ENCODE results near the gene POLR1B. TPM values are rescaled to one million over a fixed set of nuclear protein-coding genes. Genes with fewer than 3 reads are reported as not detected.

Gene POLR1B
- total and polyA plus RNA-seq, 2 experiments from 2014 or later = 15.4 to 58.3 TPM

GRCh38 chr2:112494828-112495227, 47.4 kb upstream of the POLR1B start:
- TF ChIP-seq POLR2AphosphoS5 (IDR thresholded peaks at IDR 0.05; ENCODE audit: low read depth) = no peak
- TF ChIP-seq CREB1 (CRISPR knock-in tag; IDR thresholded peaks at IDR 0.05; ENCODE audit: low read depth) = no peak
- TF ChIP-seq, protein P1, sequence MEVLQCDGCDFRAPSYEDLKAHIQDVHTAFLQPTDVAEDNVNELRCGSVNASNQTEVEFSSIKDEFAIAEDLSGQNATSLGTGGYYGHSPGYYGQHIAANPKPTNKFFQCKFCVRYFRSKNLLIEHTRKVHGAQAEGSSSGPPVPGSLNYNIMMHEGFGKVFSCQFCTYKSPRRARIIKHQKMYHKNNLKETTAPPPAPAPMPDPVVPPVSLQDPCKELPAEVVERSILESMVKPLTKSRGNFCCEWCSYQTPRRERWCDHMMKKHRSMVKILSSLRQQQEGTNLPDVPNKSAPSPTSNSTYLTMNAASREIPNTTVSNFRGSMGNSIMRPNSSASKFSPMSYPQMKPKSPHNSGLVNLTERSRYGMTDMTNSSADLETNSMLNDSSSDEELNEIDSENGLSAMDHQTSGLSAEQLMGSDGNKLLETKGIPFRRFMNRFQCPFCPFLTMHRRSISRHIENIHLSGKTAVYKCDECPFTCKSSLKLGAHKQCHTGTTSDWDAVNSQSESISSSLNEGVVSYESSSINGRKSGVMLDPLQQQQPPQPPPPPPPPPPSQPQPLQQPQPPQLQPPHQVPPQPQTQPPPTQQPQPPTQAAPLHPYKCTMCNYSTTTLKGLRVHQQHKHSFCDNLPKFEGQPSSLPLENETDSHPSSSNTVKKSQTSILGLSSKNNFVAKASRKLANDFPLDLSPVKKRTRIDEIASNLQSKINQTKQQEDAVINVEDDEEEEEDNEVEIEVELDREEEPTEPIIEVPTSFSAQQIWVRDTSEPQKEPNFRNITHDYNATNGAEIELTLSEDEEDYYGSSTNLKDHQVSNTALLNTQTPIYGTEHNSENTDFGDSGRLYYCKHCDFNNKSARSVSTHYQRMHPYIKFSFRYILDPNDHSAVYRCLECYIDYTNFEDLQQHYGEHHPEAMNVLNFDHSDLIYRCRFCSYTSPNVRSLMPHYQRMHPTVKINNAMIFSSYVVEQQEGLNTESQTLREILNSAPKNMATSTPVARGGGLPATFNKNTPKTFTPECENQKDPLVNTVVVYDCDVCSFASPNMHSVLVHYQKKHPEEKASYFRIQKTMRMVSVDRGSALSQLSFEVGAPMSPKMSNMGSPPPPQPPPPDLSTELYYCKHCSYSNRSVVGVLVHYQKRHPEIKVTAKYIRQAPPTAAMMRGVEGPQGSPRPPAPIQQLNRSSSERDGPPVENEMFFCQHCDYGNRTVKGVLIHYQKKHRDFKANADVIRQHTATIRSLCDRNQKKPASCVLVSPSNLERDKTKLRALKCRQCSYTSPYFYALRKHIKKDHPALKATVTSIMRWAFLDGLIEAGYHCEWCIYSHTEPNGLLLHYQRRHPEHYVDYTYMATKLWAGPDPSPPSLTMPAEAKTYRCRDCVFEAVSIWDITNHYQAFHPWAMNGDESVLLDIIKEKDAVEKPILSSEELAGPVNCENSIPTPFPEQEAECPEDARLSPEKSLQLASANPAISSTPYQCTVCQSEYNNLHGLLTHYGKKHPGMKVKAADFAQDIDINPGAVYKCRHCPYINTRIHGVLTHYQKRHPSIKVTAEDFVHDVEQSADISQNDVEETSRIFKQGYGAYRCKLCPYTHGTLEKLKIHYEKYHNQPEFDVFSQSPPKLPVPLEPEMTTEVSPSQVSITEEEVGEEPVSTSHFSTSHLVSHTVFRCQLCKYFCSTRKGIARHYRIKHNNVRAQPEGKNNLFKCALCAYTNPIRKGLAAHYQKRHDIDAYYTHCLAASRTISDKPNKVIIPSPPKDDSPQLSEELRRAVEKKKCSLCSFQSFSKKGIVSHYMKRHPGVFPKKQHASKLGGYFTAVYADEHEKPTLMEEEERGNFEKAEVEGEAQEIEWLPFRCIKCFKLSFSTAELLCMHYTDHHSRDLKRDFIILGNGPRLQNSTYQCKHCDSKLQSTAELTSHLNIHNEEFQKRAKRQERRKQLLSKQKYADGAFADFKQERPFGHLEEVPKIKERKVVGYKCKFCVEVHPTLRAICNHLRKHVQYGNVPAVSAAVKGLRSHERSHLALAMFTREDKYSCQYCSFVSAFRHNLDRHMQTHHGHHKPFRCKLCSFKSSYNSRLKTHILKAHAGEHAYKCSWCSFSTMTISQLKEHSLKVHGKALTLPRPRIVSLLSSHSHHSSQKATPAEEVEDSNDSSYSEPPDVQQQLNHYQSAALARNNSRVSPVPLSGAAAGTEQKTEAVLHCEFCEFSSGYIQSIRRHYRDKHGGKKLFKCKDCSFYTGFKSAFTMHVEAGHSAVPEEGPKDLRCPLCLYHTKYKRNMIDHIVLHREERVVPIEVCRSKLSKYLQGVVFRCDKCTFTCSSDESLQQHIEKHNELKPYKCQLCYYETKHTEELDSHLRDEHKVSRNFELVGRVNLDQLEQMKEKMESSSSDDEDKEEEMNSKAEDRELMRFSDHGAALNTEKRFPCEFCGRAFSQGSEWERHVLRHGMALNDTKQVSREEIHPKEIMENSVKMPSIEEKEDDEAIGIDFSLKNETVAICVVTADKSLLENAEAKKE (CRISPR knock-in tag; IDR thresholded peaks at IDR 0.05) = no peak
- TF ChIP-seq ZNF114 (CRISPR knock-in tag; IDR thresholded peaks at IDR 0.05) = no peak
- no peak for TF ChIP-seq EZH2 (IDR thresholded peaks at IDR 0.05; ENCODE audit: low read depth, unreplicated experiment)
- no peak for TF ChIP-seq EZH2phosphoT487 (IDR thresholded peaks at IDR 0.05; ENCODE audit: unreplicated experiment)
- no peak for TF ChIP-seq JUNB (IDR thresholded peaks at IDR 0.05; ENCODE audit: unreplicated experiment)
- TF ChIP-seq, protein P2, sequence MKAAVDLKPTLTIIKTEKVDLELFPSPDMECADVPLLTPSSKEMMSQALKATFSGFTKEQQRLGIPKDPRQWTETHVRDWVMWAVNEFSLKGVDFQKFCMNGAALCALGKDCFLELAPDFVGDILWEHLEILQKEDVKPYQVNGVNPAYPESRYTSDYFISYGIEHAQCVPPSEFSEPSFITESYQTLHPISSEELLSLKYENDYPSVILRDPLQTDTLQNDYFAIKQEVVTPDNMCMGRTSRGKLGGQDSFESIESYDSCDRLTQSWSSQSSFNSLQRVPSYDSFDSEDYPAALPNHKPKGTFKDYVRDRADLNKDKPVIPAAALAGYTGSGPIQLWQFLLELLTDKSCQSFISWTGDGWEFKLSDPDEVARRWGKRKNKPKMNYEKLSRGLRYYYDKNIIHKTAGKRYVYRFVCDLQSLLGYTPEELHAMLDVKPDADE (IDR thresholded peaks at IDR 0.05) = no peak
- no peak for TF ChIP-seq ZNF331 (CRISPR knock-in tag; IDR thresholded peaks at IDR 0.05; ENCODE audit: low read depth)
- TF ChIP-seq, protein P3, sequence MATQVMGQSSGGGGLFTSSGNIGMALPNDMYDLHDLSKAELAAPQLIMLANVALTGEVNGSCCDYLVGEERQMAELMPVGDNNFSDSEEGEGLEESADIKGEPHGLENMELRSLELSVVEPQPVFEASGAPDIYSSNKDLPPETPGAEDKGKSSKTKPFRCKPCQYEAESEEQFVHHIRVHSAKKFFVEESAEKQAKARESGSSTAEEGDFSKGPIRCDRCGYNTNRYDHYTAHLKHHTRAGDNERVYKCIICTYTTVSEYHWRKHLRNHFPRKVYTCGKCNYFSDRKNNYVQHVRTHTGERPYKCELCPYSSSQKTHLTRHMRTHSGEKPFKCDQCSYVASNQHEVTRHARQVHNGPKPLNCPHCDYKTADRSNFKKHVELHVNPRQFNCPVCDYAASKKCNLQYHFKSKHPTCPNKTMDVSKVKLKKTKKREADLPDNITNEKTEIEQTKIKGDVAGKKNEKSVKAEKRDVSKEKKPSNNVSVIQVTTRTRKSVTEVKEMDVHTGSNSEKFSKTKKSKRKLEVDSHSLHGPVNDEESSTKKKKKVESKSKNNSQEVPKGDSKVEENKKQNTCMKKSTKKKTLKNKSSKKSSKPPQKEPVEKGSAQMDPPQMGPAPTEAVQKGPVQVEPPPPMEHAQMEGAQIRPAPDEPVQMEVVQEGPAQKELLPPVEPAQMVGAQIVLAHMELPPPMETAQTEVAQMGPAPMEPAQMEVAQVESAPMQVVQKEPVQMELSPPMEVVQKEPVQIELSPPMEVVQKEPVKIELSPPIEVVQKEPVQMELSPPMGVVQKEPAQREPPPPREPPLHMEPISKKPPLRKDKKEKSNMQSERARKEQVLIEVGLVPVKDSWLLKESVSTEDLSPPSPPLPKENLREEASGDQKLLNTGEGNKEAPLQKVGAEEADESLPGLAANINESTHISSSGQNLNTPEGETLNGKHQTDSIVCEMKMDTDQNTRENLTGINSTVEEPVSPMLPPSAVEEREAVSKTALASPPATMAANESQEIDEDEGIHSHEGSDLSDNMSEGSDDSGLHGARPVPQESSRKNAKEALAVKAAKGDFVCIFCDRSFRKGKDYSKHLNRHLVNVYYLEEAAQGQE (IDR thresholded peaks at IDR 0.05; ENCODE audit: unreplicated experiment) = no peak
- no peak for TF ChIP-seq STAT1 (IDR thresholded peaks at IDR 0.05; ENCODE audit: unreplicated experiment)
- no peak for TF ChIP-seq NANOG (IDR thresholded peaks at IDR 0.05; ENCODE audit: borderline replicate concordance)
- no peak for TF ChIP-seq CTCF (conservative IDR thresholded peaks at IDR 0.05; ENCODE audit: low read depth in 2 of 2)
- Histone ChIP-seq H3K4me2 (no peak overlapping the region), H3K27me3 (ENCODE audit: insufficient read depth) (no peaks in the 10 kb centered on the region), H3F3A (replicated peaks; ENCODE audit: low read depth) (no peaks in the 10 kb centered on the region), H3K9me2 (ENCODE audit: insufficient read depth) (no peaks in the 10 kb centered on the region), H3K4me1 (ENCODE audit: insufficient read depth) (no peaks in the 10 kb centered on the region), H3K79me2 (replicated peaks; ENCODE audit: insufficient read depth) (peaks cover 10% of the 10 kb centered on the region; the same call in 1 of the 2 replicates), H3K27ac (ENCODE audit: low read depth) (no peak overlapping the region), H3K36me3 (ENCODE audit: insufficient read depth) (peaks cover 6% of the 10 kb centered on the region; the same call in 1 of the 2 replicates), H3K4me3 (no peak overlapping the region), H4K20me1 (replicated peaks; ENCODE audit: insufficient read depth) (peaks cover 2% of the 10 kb centered on the region; the same call in 1 of the 2 replicates), H2AFZ (no peak overlapping the region)
- no peaks in the 10 kb centered on the region for H3K9me3 Mint-ChIP-seq
- H3K36me3 Mint-ChIP-seq (ENCODE audit: low read depth) = peaks cover 22% of the 10 kb centered on the region; the same call in 2 of the 3 replicates
- no peak overlapping the region for H3K27ac Mint-ChIP-seq
- no peak overlapping the region for H3K4me3 Mint-ChIP-seq
- no peak for DNase-seq (ENCODE audit: low spot score)
- H3K27me3 Mint-ChIP-seq (ENCODE audit: insufficient read depth, low read depth, poor library complexity) = peaks cover 2% of the 10 kb centered on the region
- ATAC-seq = no peak
- H3K4me1 Mint-ChIP-seq = peaks cover 6% of the 10 kb centered on the region; the same call in 2 of the 3 replicates

All from GM23338 (cell line).